ENCODE data around the gene C1orf87.

DNA sequence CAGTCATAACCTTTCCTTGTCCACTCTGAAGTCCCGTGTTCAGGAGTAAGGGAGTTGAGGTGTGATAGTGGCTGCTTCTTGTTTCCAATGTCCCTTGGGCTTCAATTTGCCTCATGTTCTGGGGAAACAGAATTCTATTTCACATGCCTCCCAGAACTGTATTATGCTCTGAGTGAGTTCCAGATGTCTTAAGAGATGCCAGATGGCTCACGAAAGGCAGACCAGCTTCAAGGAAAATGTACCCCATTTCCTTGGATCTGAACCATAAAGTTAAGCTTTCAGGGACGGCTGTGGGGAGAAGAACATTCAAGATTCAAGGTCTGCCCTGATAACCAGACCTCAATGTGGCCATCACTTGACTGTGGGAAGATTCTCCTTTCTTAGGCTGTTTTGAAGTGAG is 42.4 kb downstream of the C1orf87 start:
- TF ChIP-seq, protein P1, sequence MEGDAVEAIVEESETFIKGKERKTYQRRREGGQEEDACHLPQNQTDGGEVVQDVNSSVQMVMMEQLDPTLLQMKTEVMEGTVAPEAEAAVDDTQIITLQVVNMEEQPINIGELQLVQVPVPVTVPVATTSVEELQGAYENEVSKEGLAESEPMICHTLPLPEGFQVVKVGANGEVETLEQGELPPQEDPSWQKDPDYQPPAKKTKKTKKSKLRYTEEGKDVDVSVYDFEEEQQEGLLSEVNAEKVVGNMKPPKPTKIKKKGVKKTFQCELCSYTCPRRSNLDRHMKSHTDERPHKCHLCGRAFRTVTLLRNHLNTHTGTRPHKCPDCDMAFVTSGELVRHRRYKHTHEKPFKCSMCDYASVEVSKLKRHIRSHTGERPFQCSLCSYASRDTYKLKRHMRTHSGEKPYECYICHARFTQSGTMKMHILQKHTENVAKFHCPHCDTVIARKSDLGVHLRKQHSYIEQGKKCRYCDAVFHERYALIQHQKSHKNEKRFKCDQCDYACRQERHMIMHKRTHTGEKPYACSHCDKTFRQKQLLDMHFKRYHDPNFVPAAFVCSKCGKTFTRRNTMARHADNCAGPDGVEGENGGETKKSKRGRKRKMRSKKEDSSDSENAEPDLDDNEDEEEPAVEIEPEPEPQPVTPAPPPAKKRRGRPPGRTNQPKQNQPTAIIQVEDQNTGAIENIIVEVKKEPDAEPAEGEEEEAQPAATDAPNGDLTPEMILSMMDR (conservative IDR thresholded peaks at IDR 0.05 in 1 of 2, IDR thresholded peaks at IDR 0.05 in 1 of 2; ENCODE audit: low read depth in 1 of 2, low read length in 2 of 2), result no peak
- no peak for TF ChIP-seq EZH2 (IDR thresholded peaks at IDR 0.05; ENCODE audit: low read length, missing control alignments)

Measured in fibroblast of lung (primary cell).